Cerebellar cortex (tissue), 1 donor: ENCODE results near the gene OSTN.
"Not testable (repeated sequence)": the region's sequence is repeated elsewhere in the genome, so short reads cannot be mapped to it uniquely, and the experiment has no call there.

Source experiments
- DNase-seq: peaks from one replicate; pipeline ENCODE4 v3.0.0-alpha.2; 2015; ENCODE audit warnings: low spot score

The OSTN gene

DNA sequence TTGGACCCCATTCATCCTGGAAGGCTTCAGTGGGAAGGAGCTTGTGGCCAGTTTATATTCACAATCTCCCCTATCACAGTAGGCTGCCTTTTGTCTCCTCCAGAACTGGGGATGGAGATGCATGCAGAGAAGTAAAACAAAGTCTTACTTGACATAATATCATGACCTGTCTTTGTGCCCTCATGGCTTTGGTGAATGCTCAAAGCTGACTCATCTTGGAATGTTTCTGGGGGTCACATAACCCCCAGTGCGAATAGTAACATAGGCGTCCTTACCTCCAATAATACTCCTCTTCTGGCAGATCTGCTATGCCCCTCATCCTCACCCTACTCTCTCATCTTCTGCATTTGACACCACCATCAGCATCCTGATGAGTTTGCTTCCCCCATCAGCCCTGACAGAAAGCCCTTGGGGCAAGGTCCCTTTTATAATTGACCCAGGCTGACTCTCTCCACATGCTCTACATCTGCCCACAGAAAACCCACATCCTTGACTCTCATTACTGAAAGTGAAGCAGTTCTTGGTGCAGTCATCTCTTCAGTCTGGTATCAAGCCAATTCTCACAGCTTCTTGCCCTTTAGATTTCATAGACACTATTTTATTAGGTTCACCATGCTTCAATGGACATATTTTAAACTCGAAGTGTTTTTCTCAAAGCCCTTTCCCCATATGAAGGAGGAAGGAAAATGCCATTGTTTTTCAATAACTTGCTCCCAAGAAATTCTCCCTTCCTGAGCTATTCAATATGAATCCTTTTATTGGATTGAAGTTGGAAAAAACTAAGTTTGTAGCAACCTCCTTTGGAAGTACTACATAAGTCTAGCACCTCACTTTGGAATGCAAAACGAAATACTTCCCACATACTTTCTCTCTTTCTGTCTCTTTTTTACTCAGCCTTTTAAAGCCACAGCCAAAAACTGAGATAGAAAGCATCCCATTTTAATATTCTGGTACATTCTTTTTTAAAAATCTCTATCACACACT lies 36.6 kb downstream of the OSTN start:
- DNase-seq, result no peak

- no peak for DNase-seq
Measured at GRCh38 chr3:191236646-191237045, 37.6 kb downstream of the OSTN start.

- DNase-seq, result no peak
Measured at GRCh38 chr3:191237047-191237882, 38.2 kb downstream of the OSTN start.

DNA sequence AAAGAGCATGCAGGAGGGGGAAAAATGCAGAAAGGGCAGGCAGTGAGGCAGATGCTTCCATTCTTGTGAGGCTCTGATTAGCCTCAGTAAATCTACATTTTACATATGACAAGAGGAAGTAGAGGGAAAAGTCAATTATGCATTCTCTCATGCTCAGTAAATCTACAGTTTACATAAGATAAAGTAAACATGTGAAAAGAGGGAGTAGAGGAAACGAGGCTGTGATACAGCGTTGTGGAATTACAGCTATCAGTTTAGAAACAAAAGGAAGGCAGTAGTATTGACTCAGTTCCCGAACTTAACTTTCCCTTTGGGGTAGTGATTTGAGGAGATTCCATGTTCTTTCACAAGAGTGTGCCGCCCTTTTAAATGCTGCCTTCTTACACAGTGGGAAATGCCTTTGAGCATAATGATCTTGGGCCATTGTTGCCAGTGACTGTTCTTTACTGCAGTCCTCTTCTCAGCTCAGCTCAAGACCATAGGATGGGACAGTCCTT lies 39.3 kb downstream of the OSTN start:
- no peak for DNase-seq

DNA sequence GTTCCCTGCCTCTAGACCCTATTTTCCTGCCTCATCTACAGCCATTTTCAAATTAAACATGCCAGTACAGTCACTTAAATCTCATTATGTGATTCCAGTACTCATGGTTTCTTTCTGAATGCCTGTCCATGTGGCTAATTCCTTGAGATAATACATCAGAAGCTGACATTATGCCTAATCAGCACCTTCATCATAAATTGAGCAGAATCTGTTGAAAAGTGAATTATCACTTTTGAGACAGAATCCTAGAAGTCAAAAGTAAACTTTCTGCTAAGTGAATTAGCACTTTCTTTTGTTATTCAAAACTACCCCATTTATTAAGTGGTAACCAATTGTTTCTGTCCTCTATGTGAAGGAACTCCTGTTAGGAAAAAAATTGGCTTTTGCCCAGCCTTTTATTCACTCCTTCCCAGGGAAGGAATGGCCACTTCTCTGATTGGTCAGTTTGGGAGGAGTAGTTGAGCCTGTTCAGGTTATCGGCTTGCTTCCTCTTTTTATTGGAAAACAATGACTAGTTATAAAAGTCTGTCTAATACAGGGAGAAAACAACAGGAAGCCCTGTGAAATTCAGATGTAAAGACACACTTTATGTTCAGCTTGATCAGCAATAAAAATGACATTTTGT lies 40.5 kb downstream of the OSTN start:
- no peak for DNase-seq

DNA sequence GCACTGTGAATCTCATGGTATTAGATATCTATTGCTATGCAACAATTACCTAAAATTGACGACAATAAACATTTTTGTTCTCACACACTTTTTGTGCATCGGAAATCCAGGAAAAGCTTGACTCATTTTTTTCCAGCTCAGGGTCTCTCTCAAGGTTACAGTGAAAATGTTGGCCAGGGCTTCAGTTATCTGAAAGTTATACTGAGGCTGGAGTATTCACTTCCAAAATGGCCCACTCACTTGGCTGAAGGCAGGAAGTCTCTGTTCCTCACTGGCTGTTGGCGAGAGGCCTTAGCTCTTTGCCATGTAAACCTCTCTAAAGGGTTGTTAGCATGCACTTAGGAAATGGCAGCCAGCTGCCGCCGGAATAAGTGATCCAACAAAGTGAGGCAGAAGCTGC lies 41.4 kb downstream of the OSTN start:
- no peak for DNase-seq

DNA sequence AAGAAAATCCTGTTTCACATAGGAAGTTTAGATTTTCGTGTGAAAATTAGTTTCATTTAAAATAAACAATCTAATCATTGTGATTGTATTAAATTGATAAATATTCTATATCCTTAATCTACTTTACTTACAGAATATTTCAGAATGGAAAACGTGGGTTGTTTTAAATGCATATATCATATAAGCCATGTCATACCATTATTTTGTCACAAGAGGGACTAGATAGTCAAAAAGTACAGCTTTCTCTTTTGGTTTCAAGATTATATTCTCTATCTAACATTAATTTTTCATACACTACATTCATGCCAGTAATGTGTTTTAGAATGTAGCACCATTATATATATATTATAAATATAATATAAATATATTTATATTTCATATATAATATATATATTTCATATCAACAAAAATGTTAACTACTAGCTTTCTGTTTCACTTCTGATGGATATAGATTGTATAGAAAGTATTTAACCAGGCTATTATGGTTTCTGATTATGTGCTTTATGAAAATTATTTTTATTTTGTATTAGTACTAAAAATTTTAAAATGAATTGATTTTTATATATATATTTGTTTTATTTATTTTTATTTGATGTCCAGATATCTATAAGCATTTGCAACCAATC lies 45.3 kb downstream of the OSTN start:
- no peak for DNase-seq

DNA sequence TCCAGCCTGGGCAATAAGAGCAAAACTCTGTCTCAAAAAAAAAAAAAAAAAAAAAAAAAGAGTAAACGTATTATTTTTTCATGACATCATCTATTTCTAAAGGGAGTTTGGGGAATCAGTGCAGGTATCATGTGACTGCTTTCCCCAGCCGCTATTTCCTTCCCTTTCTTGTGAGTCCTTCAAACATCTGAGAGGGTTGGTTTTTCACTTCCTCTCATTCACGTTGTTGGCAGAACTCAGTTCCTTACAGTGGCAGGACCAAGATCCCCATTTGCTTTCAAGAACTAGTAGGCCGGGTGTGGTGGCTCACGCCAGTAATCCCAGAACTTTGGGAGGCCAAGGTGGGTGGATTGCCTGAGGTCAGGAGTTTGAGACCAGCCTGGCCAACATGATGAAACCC lies 47.0 kb downstream of the OSTN start:
- DNase-seq, result not testable (repeated sequence)

DNA sequence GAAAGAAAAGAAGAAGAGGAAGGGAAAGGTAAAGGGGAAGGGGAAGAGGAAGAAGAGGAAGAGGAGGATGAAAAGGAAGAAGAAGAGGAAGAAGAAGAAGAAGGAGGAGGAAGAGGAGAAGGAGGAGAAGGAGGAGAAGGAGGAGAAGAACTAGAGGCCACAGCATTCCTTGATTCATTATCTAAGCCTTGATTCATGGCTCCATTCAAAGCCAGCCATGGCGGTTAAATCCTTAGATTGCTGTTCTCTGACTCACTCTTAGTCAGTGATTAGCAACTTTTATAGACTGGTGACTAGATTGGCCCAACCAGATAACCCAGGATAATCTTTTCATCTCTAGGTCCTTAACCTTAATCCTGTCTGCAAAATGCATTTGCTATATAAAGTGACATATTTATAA lies 47.6 kb downstream of the OSTN start:
- DNase-seq, result no peak

DNA sequence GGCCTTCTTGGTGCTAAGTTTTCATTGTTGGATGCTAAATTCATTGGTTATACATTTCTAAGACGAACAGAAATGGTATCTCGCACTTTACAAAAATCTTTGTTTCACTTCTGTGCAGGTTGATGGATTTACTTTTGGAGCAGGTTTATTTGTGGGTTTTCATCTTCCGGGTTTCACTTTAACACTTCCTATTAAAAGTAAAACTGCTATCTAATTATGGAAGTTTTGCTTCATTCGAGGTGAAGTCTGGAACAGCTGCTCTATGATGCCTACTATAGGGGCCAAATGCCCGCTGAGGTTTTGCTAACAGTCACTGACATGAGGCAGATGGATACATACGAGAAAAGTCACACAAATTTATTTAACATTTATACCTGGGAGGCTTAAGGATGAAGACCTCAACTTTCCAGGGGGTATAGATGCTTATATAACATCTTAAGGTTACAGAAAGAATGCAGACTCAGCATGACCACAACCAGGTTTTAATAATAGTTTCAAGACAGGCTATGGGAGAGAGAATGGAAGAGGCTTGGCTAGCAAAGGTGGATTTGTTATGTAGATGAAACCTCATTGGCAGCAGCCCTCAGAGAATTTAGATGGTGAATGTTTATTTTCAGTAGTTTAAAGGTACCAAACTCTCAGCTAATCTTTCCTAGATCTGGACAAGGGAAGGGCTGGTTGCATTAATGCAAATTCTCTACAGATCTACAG lies 54.2 kb downstream of the OSTN start:
- no peak for DNase-seq

DNA sequence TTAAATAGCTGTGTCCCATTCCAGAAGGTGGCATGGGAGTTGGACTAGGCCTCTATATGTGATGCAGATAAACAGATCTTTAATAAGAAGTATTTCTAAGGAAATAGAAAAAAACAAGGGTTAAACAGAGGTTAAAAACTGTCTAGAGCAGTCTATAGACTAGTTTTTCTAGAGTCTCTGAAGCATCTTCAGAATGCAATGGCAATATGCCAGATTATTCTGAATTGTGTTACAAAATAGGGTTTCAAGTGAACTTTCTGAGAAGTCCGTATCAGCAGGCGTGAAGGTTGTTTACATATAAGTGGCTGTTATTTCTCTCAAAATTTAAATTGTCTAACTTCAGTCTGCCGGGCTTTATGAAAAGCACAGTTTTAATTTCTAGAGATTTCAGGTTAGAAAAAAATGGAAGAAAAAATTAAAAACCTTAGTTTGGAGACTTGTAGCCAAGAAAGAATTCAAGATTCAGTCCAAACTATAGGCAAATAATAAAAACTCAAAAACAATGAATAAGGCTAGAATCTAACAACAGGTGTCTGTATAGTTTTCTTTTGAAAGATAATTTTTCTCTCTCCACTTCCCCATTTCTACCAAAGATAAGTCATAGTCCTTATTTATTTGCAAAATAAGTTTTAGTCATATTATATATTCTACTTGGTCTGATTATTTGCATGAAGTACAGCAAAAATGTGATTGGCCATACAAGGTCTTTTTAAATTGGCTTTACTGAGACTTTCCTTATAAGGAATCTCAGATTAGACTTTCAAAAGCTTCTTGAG lies 55.2 kb downstream of the OSTN start:
- no peak for DNase-seq

GRCh38 chr3:191255156-191255555 lies 56.1 kb downstream of the OSTN start:
- DNase-seq, result no peak

DNA sequence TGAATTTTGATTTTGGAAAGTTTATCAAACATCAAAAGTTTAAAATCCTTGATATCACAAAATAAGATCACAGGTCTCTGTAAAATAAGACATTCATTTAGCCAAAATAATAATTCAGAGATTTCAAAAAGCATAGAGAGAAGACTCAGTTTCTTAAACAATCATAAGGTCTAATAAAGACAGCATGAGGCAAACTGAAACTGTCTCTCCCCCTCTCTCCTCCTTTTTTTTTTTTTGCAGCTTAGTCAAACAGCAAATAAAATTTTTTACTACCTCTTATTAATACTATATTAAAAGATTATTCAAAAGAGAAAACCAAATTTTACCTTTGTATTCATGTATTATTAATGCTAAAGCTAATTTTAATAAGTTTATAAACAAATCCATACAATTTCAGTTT lies 57.4 kb downstream of the OSTN start:
- no peak for DNase-seq

DNA sequence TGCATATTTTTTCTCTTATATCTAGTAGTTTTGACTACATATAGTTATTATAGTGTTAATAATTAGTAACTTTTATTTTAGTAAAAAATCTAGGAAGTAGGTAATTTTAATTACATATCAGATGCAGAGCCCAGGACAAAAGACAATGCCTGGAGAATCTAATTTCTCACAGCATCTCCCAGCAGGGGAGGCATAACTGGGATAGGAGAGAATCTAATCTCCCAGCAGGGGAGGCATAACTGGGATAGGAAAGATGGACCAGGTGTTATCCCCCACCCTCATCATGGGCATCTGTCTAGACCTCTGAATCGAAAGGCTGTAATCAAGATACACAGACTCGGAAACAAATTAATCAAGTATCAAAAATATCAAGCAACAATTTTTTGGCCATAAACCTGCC lies 58.2 kb downstream of the OSTN start:
- DNase-seq, result no peak

GRCh38 chr3:191259486-191259885 lies 60.4 kb downstream of the OSTN start:
- DNase-seq, result no peak

- DNase-seq, result no peak
Measured at GRCh38 chr3:191260431-191261303, 61.6 kb downstream of the OSTN start.

- DNase-seq, result no peak
Measured at GRCh38 chr3:191261304-191261638, 62.2 kb downstream of the OSTN start.

DNA sequence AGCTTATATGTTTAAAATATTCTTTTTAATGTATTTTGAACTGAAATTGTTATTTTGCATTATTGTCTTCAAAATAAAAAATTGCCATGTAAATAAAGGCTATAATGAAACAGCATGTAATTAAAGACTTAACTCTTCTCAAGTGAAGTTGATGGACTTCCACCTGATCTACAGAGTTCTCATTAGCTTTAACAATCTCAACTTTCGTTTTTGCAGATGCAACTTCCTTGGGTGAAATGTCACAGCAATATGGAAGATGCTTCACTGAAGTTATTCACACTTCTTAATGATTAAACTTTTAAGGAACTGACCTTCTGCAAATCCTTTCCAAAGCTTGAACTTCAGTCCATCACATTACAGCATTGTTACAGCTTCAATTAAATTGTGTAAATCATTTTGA lies 63.6 kb downstream of the OSTN start:
- DNase-seq, result no peak

- no peak for DNase-seq
Measured at GRCh38 chr3:191263365-191263764, 64.3 kb downstream of the OSTN start.

DNA sequence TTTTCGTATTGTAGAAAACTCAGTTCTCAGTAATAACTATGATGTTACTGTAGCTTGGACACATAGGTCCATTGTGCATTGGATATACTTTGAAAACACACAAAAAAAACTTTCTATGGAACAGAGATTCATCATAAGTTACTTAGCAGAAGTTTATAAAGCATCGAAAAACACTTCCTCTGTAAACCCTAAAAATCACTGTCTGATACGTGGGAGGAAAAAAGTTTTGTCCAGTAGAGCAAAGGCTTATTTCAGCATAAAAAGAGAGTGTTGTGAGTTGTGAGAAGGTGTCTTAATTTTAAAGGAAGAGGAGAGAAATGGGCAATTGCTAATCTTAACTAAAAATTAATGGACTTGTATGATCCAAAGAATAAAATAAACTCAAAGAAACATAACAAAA lies 64.8 kb downstream of the OSTN start:
- no peak for DNase-seq
